ENCODE measurements around the gene DYNLT4. TPM values are rescaled to one million over a fixed set of nuclear protein-coding genes. Genes with fewer than 3 reads are reported as not detected.

DYNLT4 gene
- total and polyA plus RNA-seq, 2 of the 13 experiments (the other 11 are each of a cell fraction or from before 2014, with no cell fraction given), result 0.77 TPM; not detected in 1

DNA sequence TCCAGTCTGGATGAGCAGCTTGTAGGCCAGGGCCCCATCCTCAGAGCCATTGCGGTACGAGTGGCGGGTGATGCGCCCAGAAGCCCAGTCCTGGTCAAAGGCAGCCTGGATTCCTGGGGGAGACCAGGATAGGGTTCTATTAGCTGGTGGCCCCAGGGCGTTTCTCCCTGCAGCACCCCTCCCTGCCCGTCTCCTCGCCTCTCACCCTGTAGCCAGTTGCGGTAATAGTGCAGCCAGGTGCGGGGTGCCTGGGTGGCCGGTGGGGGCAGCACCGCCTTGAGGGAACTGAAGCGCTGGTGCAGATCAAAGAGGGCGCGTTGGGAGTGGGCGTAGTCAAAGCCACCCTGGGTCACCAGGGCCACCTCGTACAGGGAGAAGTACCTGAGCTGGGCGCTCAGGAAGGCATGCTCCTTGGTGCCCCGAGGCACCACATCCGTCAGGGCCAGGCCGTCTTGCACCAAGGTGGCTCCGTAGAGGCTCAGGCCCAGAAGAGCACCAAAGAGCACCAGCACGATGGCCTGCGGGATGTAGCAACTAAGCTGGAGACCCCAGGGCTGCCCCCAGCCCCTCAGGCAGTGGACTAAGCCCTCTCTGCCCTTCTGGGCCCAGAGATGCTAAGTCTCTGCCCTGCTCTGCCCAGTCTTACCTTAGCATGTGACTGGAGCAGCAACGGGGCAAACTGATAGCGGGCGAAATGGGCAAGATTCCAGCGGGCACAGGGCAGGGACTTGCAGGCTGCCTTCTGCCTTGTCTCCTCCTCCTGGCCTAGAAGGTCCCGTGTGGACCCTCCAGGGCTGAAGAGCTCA is 20.2 kb upstream of the DYNLT4 start (continued):
- TF ChIP-seq, protein P1, sequence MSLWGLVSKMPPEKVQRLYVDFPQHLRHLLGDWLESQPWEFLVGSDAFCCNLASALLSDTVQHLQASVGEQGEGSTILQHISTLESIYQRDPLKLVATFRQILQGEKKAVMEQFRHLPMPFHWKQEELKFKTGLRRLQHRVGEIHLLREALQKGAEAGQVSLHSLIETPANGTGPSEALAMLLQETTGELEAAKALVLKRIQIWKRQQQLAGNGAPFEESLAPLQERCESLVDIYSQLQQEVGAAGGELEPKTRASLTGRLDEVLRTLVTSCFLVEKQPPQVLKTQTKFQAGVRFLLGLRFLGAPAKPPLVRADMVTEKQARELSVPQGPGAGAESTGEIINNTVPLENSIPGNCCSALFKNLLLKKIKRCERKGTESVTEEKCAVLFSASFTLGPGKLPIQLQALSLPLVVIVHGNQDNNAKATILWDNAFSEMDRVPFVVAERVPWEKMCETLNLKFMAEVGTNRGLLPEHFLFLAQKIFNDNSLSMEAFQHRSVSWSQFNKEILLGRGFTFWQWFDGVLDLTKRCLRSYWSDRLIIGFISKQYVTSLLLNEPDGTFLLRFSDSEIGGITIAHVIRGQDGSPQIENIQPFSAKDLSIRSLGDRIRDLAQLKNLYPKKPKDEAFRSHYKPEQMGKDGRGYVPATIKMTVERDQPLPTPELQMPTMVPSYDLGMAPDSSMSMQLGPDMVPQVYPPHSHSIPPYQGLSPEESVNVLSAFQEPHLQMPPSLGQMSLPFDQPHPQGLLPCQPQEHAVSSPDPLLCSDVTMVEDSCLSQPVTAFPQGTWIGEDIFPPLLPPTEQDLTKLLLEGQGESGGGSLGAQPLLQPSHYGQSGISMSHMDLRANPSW (CRISPR knock-in tag; IDR thresholded peaks at IDR 0.05; ENCODE audit: borderline replicate concordance), result no peak
- TF ChIP-seq THYN1 (CRISPR knock-in tag; IDR thresholded peaks at IDR 0.05; ENCODE audit: borderline replicate concordance, low read depth) (no peak), MEIS1 (CRISPR knock-in tag; IDR thresholded peaks at IDR 0.05; ENCODE audit: borderline replicate concordance) (0 out of 2 replicates have a peak, but pooled peaks have one; percentile 40), ZNF749 (CRISPR knock-in tag; IDR thresholded peaks at IDR 0.05; ENCODE audit: borderline replicate concordance) (no peak), RXRB (CRISPR knock-in tag; IDR thresholded peaks at IDR 0.05; ENCODE audit: borderline replicate concordance) (peak; percentile 71; the same call in 1 of the 2 replicates), ZNF83 (CRISPR knock-in tag; IDR thresholded peaks at IDR 0.05; ENCODE audit: borderline replicate concordance) (peak; percentile 26; the same call in 1 of the 2 replicates), PITX1 (CRISPR knock-in tag; IDR thresholded peaks at IDR 0.05) (no peak), SIN3A (IDR thresholded peaks at IDR 0.05; ENCODE audit: borderline replicate concordance, low read depth, low read length) (peak; percentile 22; the same call in 1 of the 2 replicates), NRL (CRISPR knock-in tag; IDR thresholded peaks at IDR 0.05; ENCODE audit: borderline replicate concordance) (no peak)
- TF ChIP-seq, protein P2, sequence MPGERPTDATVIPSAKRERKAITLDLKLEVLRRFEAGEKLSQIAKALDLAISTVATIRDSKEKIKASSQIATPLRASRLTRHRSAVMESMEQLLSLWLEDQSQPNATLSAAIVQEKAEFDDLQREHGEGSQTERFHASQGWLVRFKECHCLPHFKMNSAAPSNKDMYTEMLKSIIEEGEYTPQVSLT (CRISPR knock-in tag; IDR thresholded peaks at IDR 0.05; ENCODE audit: borderline replicate concordance, low read depth), result no peak
- TF ChIP-seq, protein P3, sequence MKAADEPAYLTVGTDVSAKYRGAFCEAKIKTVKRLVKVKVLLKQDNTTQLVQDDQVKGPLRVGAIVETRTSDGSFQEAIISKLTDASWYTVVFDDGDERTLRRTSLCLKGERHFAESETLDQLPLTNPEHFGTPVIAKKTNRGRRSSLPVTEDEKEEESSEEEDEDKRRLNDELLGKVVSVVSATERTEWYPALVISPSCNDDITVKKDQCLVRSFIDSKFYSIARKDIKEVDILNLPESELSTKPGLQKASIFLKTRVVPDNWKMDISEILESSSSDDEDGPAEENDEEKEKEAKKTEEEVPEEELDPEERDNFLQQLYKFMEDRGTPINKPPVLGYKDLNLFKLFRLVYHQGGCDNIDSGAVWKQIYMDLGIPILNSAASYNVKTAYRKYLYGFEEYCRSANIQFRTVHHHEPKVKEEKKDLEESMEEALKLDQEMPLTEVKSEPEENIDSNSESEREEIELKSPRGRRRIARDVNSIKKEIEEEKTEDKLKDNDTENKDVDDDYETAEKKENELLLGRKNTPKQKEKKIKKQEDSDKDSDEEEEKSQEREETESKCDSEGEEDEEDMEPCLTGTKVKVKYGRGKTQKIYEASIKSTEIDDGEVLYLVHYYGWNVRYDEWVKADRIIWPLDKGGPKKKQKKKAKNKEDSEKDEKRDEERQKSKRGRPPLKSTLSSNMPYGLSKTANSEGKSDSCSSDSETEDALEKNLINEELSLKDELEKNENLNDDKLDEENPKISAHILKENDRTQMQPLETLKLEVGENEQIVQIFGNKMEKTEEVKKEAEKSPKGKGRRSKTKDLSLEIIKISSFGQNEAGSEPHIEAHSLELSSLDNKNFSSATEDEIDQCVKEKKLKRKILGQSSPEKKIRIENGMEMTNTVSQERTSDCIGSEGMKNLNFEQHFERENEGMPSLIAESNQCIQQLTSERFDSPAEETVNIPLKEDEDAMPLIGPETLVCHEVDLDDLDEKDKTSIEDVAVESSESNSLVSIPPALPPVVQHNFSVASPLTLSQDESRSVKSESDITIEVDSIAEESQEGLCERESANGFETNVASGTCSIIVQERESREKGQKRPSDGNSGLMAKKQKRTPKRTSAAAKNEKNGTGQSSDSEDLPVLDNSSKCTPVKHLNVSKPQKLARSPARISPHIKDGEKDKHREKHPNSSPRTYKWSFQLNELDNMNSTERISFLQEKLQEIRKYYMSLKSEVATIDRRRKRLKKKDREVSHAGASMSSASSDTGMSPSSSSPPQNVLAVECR (CRISPR knock-in tag; IDR thresholded peaks at IDR 0.05; ENCODE audit: borderline replicate concordance), result no peak; the same call in none of the 2 replicates
- TF ChIP-seq, protein P4, sequence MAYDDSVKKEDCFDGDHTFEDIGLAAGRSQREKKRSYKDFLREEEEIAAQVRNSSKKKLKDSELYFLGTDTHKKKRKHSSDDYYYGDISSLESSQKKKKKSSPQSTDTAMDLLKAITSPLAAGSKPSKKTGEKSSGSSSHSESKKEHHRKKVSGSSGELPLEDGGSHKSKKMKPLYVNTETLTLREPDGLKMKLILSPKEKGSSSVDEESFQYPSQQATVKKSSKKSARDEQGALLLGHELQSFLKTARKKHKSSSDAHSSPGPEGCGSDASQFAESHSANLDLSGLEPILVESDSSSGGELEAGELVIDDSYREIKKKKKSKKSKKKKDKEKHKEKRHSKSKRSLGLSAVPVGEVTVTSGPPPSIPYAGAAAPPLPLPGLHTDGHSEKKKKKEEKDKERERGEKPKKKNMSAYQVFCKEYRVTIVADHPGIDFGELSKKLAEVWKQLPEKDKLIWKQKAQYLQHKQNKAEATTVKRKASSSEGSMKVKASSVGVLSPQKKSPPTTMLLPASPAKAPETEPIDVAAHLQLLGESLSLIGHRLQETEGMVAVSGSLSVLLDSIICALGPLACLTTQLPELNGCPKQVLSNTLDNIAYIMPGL (CRISPR knock-in tag; IDR thresholded peaks at IDR 0.05; ENCODE audit: borderline replicate concordance in 1 of 2, low read depth in 1 of 2), result peak; percentile 59 to 83; a peak in 3 of 4 replicates
- TF ChIP-seq, protein P5, sequence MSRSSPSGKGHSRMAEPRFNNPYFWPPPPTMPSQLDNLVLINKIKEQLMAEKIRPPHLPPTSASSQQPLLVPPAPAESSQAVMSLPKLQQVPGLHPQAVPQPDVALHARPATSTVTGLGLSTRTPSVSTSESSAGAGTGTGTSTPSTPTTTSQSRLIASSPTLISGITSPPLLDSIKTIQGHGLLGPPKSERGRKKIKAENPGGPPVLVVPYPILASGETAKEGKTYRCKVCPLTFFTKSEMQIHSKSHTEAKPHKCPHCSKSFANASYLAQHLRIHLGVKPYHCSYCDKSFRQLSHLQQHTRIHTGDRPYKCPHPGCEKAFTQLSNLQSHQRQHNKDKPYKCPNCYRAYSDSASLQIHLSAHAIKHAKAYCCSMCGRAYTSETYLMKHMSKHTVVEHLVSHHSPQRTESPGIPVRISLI (CRISPR knock-in tag; IDR thresholded peaks at IDR 0.05; ENCODE audit: borderline replicate concordance), result no peak
- TF ChIP-seq, protein P6, sequence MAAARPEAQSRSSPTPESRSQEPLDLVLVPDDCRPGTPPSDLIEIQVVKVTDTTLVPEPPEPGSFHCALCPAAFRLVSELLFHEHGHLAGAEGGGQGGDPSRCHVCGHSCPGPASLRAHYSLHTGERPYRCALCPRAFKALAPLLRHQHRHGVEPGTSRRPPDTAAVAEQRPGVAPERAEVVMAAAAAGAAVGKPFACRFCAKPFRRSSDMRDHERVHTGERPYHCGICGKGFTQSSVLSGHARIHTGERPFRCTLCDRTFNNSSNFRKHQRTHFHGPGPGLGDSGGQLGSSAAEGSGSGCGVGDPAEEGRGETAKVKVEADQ (CRISPR knock-in tag; IDR thresholded peaks at IDR 0.05; ENCODE audit: borderline replicate concordance), result no peak
